Activated CD4-positive, alpha-beta T cell treated with anti-CD3 and anti-CD28 coated beads, Interleukin-2, amount 10 ng/mL, durations not matched to agents 24 days and 14 days (primary cell): ENCODE results near the gene GPATCH1. TPM values are rescaled to one million over a fixed set of nuclear protein-coding genes. Genes with fewer than 3 reads are reported as not detected.
"Not testable (repeated sequence)": the region's sequence is repeated elsewhere in the genome, so short reads cannot be mapped to it uniquely, and the experiment has no call there.

Experiments used
- DNase-seq: peaks from one replicate; pipeline ENCODE4 v3.0.0; 2022
- H3K27ac Mint-ChIP-seq: one replicate; pipeline ENCODE4 v1.8.0; 2022; ENCODE audit warnings: mild to moderate bottlenecking, mixed read lengths
- H3K27me3 Mint-ChIP-seq: one replicate; pipeline ENCODE4 v1.8.0; 2022; ENCODE audit warnings: mixed read lengths
- H3K36me3 Mint-ChIP-seq: one replicate; pipeline ENCODE4 v1.8.0; 2022; ENCODE audit warnings: low read depth, mild to moderate bottlenecking, mixed read lengths
- H3K4me1 Mint-ChIP-seq: one replicate; pipeline ENCODE4 v1.8.0; 2021; ENCODE audit warnings: mixed read lengths
- H3K4me3 Mint-ChIP-seq: one replicate; pipeline ENCODE4 v1.8.0; 2022; ENCODE audit warnings: mild to moderate bottlenecking, moderate library complexity, mixed read lengths
- H3K9me3 Mint-ChIP-seq: one replicate; pipeline ENCODE4 v1.8.0; 2021; ENCODE audit warnings: mixed read lengths
- intact Hi-C: fragments of 100-400 bp; cut with micrococcal nuclease; formaldehyde crosslinking; loops from one replicate; pipeline ENCODE4 v1.15.1; 2023
- total RNA-seq: library from RNA; stranded (reverse); gene quantifications from 2 replicates; pipeline ENCODE4 v1.2.3, GENCODE V29; 2022

Gene GPATCH1
- 11.7 and 12.9 TPM in 2 replicates for total RNA-seq

- H3K9me3 Mint-ChIP-seq, result no peaks in the 10 kb centered on the region
- no peaks in the 10 kb centered on the region for H3K27me3 Mint-ChIP-seq
- H3K4me3 Mint-ChIP-seq, result peak within 1 kb of the TSS; percentile 98
- intact Hi-C loops, result loop anchor here (1.0 to 5.0 kb wide), 2 partner anchors 109 to 404 kb away; partner anchors contain the start of genes ANKRD27, FAAP24 and RGS9BP
- peak within 1 kb of the TSS; percentile 97 for H3K27ac Mint-ChIP-seq
- peaks cover 25% of the 10 kb centered on the region for H3K4me1 Mint-ChIP-seq
- H3K36me3 Mint-ChIP-seq, result peaks cover 6% of the 10 kb centered on the region
- DNase-seq, result peak; percentile 97
Observed at GRCh38 chr19:33080761-33081681, at the start of gene GPATCH1. GPATCH1 (plus strand) TSS chr19:33081181; CDS start chr19:33081194, 13 bp downstream.

- no peaks in the 10 kb centered on the region for H3K27me3 Mint-ChIP-seq
- no peak overlapping the region for H3K27ac Mint-ChIP-seq
- DNase-seq, result no peak
- intact Hi-C loops, result no loop called here
- peaks cover 4% of the 10 kb centered on the region for H3K4me1 Mint-ChIP-seq
- H3K9me3 Mint-ChIP-seq, result peaks cover 3% of the 10 kb centered on the region
- no peak overlapping the region for H3K4me3 Mint-ChIP-seq
- H3K36me3 Mint-ChIP-seq, result no peaks in the 10 kb centered on the region
Observed at GRCh38 chr19:33032218-33032781, 48.7 kb upstream of the GPATCH1 start.

GRCh38 chr19:33035461-33035860 lies 45.5 kb upstream of the GPATCH1 start:
- no peak overlapping the region for H3K27ac Mint-ChIP-seq
- no peaks in the 10 kb centered on the region for H3K36me3 Mint-ChIP-seq
- H3K4me1 Mint-ChIP-seq, result peaks cover 9% of the 10 kb centered on the region
- no peak overlapping the region for H3K4me3 Mint-ChIP-seq
- DNase-seq, result no peak
- H3K9me3 Mint-ChIP-seq, result no peaks in the 10 kb centered on the region
- intact Hi-C loops, result no loop called here
- H3K27me3 Mint-ChIP-seq, result no peaks in the 10 kb centered on the region

- H3K27ac Mint-ChIP-seq, result peak overlapping the region; percentile 88
- H3K9me3 Mint-ChIP-seq, H3K4me3 Mint-ChIP-seq, DNase-seq, H3K27me3 Mint-ChIP-seq, H3K4me1 Mint-ChIP-seq, intact Hi-C loops, H3K36me3 Mint-ChIP-seq: not testable (repeated sequence)
Observed at GRCh38 chr19:33036370-33037167, 44.4 kb upstream of the GPATCH1 start.

- intact Hi-C loops, H3K9me3 Mint-ChIP-seq: not testable (repeated sequence)
Observed at GRCh38 chr19:33037168-33038025, 43.6 kb upstream of the GPATCH1 start.

GRCh38 chr19:33039108-33039599 lies 41.8 kb upstream of the GPATCH1 start:
- no peak overlapping the region for H3K4me3 Mint-ChIP-seq
- no peaks in the 10 kb centered on the region for H3K27me3 Mint-ChIP-seq
- H3K9me3 Mint-ChIP-seq, result no peaks in the 10 kb centered on the region
- H3K36me3 Mint-ChIP-seq, result no peaks in the 10 kb centered on the region
- peaks cover 9% of the 10 kb centered on the region for H3K4me1 Mint-ChIP-seq
- DNase-seq, result no peak
- no peak overlapping the region for H3K27ac Mint-ChIP-seq
- intact Hi-C loops, result no loop called here

More at GRCh38 chr19:33037168-33038025, 43.6 kb upstream of the GPATCH1 start:
- peak overlapping the region; percentile 80 for H3K4me3 Mint-ChIP-seq
- peak overlapping the region; percentile 88 for H3K27ac Mint-ChIP-seq
- DNase-seq, result peak; percentile 64
- not testable (repeated sequence) for H3K4me1 Mint-ChIP-seq, H3K36me3 Mint-ChIP-seq, H3K27me3 Mint-ChIP-seq

- Mint-ChIP-seq H3K27me3 (no peaks in the 10 kb centered on the region), H3K4me3 (no peak overlapping the region), H3K36me3 (no peaks in the 10 kb centered on the region), H3K27ac (no peak overlapping the region), H3K9me3 (no peaks in the 10 kb centered on the region), H3K4me1 (peaks cover 9% of the 10 kb centered on the region)
- intact Hi-C loops, result no loop called here
- no peak for DNase-seq
Observed at GRCh38 chr19:33039815-33040214, 41.2 kb upstream of the GPATCH1 start.

- DNase-seq, result no peak
- H3K27me3 Mint-ChIP-seq, result no peaks in the 10 kb centered on the region
- H3K4me3 Mint-ChIP-seq, result no peak overlapping the region
- peaks cover 9% of the 10 kb centered on the region for H3K4me1 Mint-ChIP-seq
- no peaks in the 10 kb centered on the region for H3K36me3 Mint-ChIP-seq
- no peaks in the 10 kb centered on the region for H3K9me3 Mint-ChIP-seq
- H3K27ac Mint-ChIP-seq, result no peak overlapping the region
- intact Hi-C loops, result no loop called here
Observed at GRCh38 chr19:33040994-33041827, 39.8 kb upstream of the GPATCH1 start.

GRCh38 chr19:33041828-33042160 lies 39.2 kb upstream of the GPATCH1 start:
- H3K4me1 Mint-ChIP-seq, DNase-seq, H3K4me3 Mint-ChIP-seq, H3K36me3 Mint-ChIP-seq, H3K27ac Mint-ChIP-seq, H3K9me3 Mint-ChIP-seq, intact Hi-C loops, H3K27me3 Mint-ChIP-seq: not testable (repeated sequence)

GRCh38 chr19:33047422-33047821 lies 33.6 kb upstream of the GPATCH1 start:
- Mint-ChIP-seq H3K4me3 (no peak overlapping the region), H3K9me3 (no peaks in the 10 kb centered on the region), H3K4me1 (no peaks in the 10 kb centered on the region), H3K27ac (no peak overlapping the region), H3K27me3 (no peaks in the 10 kb centered on the region), H3K36me3 (no peaks in the 10 kb centered on the region)
- DNase-seq, result no peak
- intact Hi-C loops, result no loop called here

GRCh38 chr19:33048806-33049676 lies 31.9 kb upstream of the GPATCH1 start:
- intact Hi-C loops, result no loop called here

GRCh38 chr19:33050110-33050509 lies 30.9 kb upstream of the GPATCH1 start:
- no peaks in the 10 kb centered on the region for H3K27me3 Mint-ChIP-seq
- H3K4me1 Mint-ChIP-seq, result no peaks in the 10 kb centered on the region
- no peaks in the 10 kb centered on the region for H3K9me3 Mint-ChIP-seq
- no peak overlapping the region for H3K27ac Mint-ChIP-seq
- no peaks in the 10 kb centered on the region for H3K36me3 Mint-ChIP-seq
- intact Hi-C loops, result no loop called here
- no peak for DNase-seq
- no peak overlapping the region for H3K4me3 Mint-ChIP-seq

More at GRCh38 chr19:33048806-33049676, 31.9 kb upstream of the GPATCH1 start:
- no peaks in the 10 kb centered on the region for H3K27me3 Mint-ChIP-seq
- DNase-seq, result no peak
- no peak overlapping the region for H3K4me3 Mint-ChIP-seq
- no peaks in the 10 kb centered on the region for H3K9me3 Mint-ChIP-seq
- H3K4me1 Mint-ChIP-seq, result no peaks in the 10 kb centered on the region
- H3K27ac Mint-ChIP-seq, result no peak overlapping the region
- no peaks in the 10 kb centered on the region for H3K36me3 Mint-ChIP-seq
